SK-N-SH treated with all-trans-retinoic acid at 6 μM for 48 hours (cell line): Measurements from ENCODE around the gene ETS1.

Experiments used
- ATAC-seq: fragments of 200-7000 bp; cut with Tn5 transposase; 3 replicates; pipeline ENCODE4 v1.9.1; 2020; ENCODE audit warnings: mild to moderate bottlenecking, moderate library complexity
- ARNTL ChIP-seq: fragments of 450-650 bp; formaldehyde crosslinking; IDR thresholded peaks from 2 replicates; pipeline ENCODE4 v1.5.0; 2020; ENCODE audit warnings: low read depth, mild to moderate bottlenecking, moderate library complexity, borderline replicate concordance
- BACH2 ChIP-seq: fragments of 250-450 bp; sonication (Bioruptor Pico); IDR thresholded peaks from 2 replicates; pipeline ENCODE4 v1.9.0; 2021; ENCODE audit warnings: mild to moderate bottlenecking, borderline replicate concordance
- CSDC2 ChIP-seq: fragments of 250-450 bp; sonication (Bioruptor Pico); IDR thresholded peaks from 2 replicates; pipeline ENCODE4 v1.5.0; 2020; ENCODE audit warnings: mild to moderate bottlenecking, moderate library complexity
- GLIS3 ChIP-seq: fragments of 250-450 bp; sonication (Bioruptor Pico); IDR thresholded peaks from 2 replicates; pipeline ENCODE4 v1.5.0; 2020; ENCODE audit warnings: mild to moderate bottlenecking, moderate library complexity
- ISL1 ChIP-seq: fragments of 250-450 bp; sonication (Bioruptor Pico); IDR thresholded peaks from 2 replicates; pipeline ENCODE4 v2.1.2; 2022; ENCODE audit warnings: mild to moderate bottlenecking, moderate library complexity
- OSR1 ChIP-seq: fragments of 250-450 bp; sonication (Bioruptor Pico); IDR thresholded peaks from 2 replicates; pipeline ENCODE4 v1.8.0; 2022; ENCODE audit warnings: moderate library complexity, mild to moderate bottlenecking, inconsistent platforms
- PATZ1 ChIP-seq: fragments of 250-450 bp; sonication (Bioruptor Pico); IDR thresholded peaks from 2 replicates; pipeline ENCODE4 v1.8.0; 2020; ENCODE audit warnings: mild to moderate bottlenecking, moderate library complexity, borderline replicate concordance
- PPARA ChIP-seq: fragments of 250-450 bp; sonication (Bioruptor Pico); IDR thresholded peaks from 2 replicates; pipeline ENCODE4 v1.5.0; 2020; ENCODE audit warnings: mild to moderate bottlenecking, borderline replicate concordance
- RARB ChIP-seq: fragments of 250-450 bp; sonication (Bioruptor Pico); IDR thresholded peaks from 2 replicates; pipeline ENCODE4 v1.8.0; 2021; ENCODE audit warnings: mild to moderate bottlenecking, moderate library complexity
- SNAI2 ChIP-seq: fragments of 250-450 bp; sonication (Bioruptor Pico); IDR thresholded peaks from 2 replicates; pipeline ENCODE4 v1.5.0; 2020; ENCODE audit warnings: mild to moderate bottlenecking, moderate library complexity
- TOX ChIP-seq: fragments of 250-450 bp; sonication (Bioruptor Pico); IDR thresholded peaks from 2 replicates; pipeline ENCODE4 v1.8.0; 2021; ENCODE audit warnings: mild to moderate bottlenecking, moderate library complexity, borderline replicate concordance
- ZC3H10 ChIP-seq: fragments of 250-450 bp; sonication (Bioruptor Pico); IDR thresholded peaks from 2 replicates; pipeline ENCODE4 v1.5.1; 2021; ENCODE audit warnings: mild to moderate bottlenecking, moderate library complexity
- ZFP3 ChIP-seq: fragments of 250-450 bp; sonication (Bioruptor Pico); IDR thresholded peaks from 2 replicates; pipeline ENCODE4 v1.5.0; 2020; ENCODE audit warnings: mild to moderate bottlenecking, moderate library complexity
- ZNF565 ChIP-seq: fragments of 450-650 bp; formaldehyde crosslinking; conservative IDR thresholded peaks from 2 replicates; pipeline ENCODE4 v1.5.0; 2020; ENCODE audit warnings: low read depth, mild to moderate bottlenecking, moderate library complexity
- ZNF70 ChIP-seq: fragments of 450-650 bp; formaldehyde crosslinking; IDR thresholded peaks from 2 replicates; pipeline ENCODE4 v1.5.0; 2020; ENCODE audit warnings: mild to moderate bottlenecking, moderate library complexity
- ZNF8 ChIP-seq: fragments of 450-650 bp; formaldehyde crosslinking; IDR thresholded peaks from 2 replicates; pipeline ENCODE4 v1.5.0; 2020; ENCODE audit warnings: mild to moderate bottlenecking, moderate library complexity
- TF ChIP-seq, protein P1 (sequence below): fragments of 250-450 bp; sonication (Bioruptor Pico); IDR thresholded peaks from 2 replicates; pipeline ENCODE4 v1.5.1; 2021; ENCODE audit warnings: mild to moderate bottlenecking, moderate library complexity
- TF ChIP-seq, protein P2 (sequence below): fragments of 250-450 bp; sonication (Bioruptor Pico); IDR thresholded peaks from 2 replicates; pipeline ENCODE4 v1.5.0; 2020; ENCODE audit warnings: mild to moderate bottlenecking, moderate library complexity
- TF ChIP-seq, protein P3 (sequence below): fragments of 250-450 bp; sonication (Bioruptor Pico); IDR thresholded peaks from 2 replicates; pipeline ENCODE4 v1.5.1; 2020; ENCODE audit warnings: low read depth, mild to moderate bottlenecking, moderate library complexity

ETS1 gene

DNA sequence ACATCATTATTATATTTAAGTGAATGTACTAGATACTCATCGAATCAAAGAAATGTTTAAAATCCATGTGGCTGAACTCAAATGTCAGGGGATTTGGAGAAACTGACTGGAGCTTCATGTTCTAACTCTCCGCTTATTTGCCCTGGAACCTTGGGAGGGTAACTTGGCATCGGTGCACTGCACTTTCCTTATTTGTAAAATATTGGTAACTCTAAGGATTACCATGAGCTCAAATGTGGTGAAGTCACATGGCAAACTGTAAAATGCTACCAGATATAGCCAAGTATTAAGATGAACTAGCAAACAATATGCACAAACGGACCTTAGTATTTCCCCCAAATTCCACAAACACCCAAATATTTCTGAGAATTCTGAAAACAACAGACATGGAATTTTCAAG is 75.6 kb downstream of the ETS1 start:
- no peak for ATAC-seq
- TF ChIP-seq, protein P1, sequence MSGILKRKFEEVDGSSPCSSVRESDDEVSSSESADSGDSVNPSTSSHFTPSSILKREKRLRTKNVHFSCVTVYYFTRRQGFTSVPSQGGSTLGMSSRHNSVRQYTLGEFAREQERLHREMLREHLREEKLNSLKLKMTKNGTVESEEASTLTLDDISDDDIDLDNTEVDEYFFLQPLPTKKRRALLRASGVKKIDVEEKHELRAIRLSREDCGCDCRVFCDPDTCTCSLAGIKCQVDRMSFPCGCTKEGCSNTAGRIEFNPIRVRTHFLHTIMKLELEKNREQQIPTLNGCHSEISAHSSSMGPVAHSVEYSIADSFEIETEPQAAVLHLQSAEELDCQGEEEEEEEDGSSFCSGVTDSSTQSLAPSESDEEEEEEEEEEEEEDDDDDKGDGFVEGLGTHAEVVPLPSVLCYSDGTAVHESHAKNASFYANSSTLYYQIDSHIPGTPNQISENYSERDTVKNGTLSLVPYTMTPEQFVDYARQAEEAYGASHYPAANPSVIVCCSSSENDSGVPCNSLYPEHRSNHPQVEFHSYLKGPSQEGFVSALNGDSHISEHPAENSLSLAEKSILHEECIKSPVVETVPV (CRISPR knock-in tag) = no peak
- TF ChIP-seq RARB (no peak), GLIS3 (CRISPR knock-in tag) (no peak), PPARA (CRISPR knock-in tag) (no peak), ZNF8 (CRISPR knock-in tag) (no peak), TOX (CRISPR knock-in tag) (no peak), BACH2 (CRISPR knock-in tag) (no peak), PATZ1 (CRISPR knock-in tag) (no peak)

- peak; percentile 32 for ATAC-seq
- TF ChIP-seq SNAI2 (no peak), ISL1 (CRISPR knock-in tag) (peak; percentile 41; the same call in 1 of the 2 replicates)
Measured at GRCh38 chr11:128509621-128510389, 77.6 kb downstream of the ETS1 start.

- TF ChIP-seq ZFP3 (CRISPR knock-in tag) (no peak), ZNF70 (CRISPR knock-in tag) (no peak), PPARA (CRISPR knock-in tag) (no peak), RARB (no peak), SNAI2 (no peak), CSDC2 (CRISPR knock-in tag) (no peak), GLIS3 (CRISPR knock-in tag) (no peak), OSR1 (CRISPR knock-in tag) (no peak), PATZ1 (CRISPR knock-in tag) (no peak), ARNTL (CRISPR knock-in tag) (no peak), TOX (CRISPR knock-in tag) (no peak), ZNF8 (CRISPR knock-in tag) (no peak), ISL1 (CRISPR knock-in tag) (no peak), ZC3H10 (CRISPR knock-in tag) (no peak)
- no peak for ATAC-seq
Measured at GRCh38 chr11:128508770-128509510, 78.4 kb downstream of the ETS1 start.

DNA sequence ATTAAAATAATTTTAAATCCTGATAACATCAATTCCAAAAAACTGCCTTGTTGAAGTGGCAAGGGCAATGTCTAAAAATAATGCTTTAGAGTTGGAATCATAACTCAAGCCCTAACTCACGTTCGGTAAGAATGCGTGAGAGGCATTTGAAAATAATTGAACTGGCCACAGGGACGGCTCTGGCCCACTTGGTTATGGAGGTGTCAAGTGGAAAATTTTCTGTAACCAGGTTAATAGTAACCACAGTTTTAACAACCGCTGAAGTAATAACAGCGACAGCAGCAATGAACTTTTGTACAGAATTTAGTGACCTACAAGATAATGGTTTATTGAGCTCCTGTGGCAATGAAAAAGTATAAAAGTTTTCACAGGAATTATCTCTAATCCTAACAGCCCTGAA is 79.4 kb downstream of the ETS1 start:
- TF ChIP-seq SNAI2 (no peak), CSDC2 (CRISPR knock-in tag) (no peak), ISL1 (CRISPR knock-in tag) (no peak), BACH2 (CRISPR knock-in tag) (no peak), PPARA (CRISPR knock-in tag) (no peak), ZNF8 (CRISPR knock-in tag) (no peak), ZNF565 (CRISPR knock-in tag) (no peak)
- TF ChIP-seq, protein P2, sequence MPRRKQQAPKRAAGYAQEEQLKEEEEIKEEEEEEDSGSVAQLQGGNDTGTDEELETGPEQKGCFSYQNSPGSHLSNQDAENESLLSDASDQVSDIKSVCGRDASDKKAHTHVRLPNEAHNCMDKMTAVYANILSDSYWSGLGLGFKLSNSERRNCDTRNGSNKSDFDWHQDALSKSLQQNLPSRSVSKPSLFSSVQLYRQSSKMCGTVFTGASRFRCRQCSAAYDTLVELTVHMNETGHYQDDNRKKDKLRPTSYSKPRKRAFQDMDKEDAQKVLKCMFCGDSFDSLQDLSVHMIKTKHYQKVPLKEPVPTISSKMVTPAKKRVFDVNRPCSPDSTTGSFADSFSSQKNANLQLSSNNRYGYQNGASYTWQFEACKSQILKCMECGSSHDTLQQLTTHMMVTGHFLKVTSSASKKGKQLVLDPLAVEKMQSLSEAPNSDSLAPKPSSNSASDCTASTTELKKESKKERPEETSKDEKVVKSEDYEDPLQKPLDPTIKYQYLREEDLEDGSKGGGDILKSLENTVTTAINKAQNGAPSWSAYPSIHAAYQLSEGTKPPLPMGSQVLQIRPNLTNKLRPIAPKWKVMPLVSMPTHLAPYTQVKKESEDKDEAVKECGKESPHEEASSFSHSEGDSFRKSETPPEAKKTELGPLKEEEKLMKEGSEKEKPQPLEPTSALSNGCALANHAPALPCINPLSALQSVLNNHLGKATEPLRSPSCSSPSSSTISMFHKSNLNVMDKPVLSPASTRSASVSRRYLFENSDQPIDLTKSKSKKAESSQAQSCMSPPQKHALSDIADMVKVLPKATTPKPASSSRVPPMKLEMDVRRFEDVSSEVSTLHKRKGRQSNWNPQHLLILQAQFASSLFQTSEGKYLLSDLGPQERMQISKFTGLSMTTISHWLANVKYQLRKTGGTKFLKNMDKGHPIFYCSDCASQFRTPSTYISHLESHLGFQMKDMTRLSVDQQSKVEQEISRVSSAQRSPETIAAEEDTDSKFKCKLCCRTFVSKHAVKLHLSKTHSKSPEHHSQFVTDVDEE = no peak
- TF ChIP-seq, protein P3, sequence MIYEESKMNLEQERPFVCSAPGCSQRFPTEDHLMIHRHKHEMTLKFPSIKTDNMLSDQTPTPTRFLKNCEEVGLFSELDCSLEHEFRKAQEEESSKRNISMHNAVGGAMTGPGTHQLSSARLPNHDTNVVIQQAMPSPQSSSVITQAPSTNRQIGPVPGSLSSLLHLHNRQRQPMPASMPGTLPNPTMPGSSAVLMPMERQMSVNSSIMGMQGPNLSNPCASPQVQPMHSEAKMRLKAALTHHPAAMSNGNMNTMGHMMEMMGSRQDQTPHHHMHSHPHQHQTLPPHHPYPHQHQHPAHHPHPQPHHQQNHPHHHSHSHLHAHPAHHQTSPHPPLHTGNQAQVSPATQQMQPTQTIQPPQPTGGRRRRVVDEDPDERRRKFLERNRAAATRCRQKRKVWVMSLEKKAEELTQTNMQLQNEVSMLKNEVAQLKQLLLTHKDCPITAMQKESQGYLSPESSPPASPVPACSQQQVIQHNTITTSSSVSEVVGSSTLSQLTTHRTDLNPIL (CRISPR knock-in tag) = no peak
- no peak for ATAC-seq
